Uterus (tissue), 2 donors: Measurements from ENCODE around the gene CFAP107.

Experiments used
- CTCF ChIP-seq, 4 experiments: fragments of 200-600 bp in 2 of 4; fragments of 450-650 bp in 2 of 4; sonication (generic) in 2 of 4; IDR thresholded peaks; one replicate each; pipeline ENCODE4 v1.5.1; 2016 to 2019; ENCODE audit warnings: antibody characterized with exemption in 4 of 4, mild to moderate bottlenecking in 2 of 4, moderate library complexity in 1 of 4
- POLR2A ChIP-seq, 2 donors: fragments of 450-650 bp; IDR thresholded peaks; one replicate each; pipeline ENCODE4 v1.6.1; 2016; ENCODE audit warnings: antibody characterized with exemption in 2 of 2, mild to moderate bottlenecking in 1 of 2, moderate library complexity in 1 of 2

- TF ChIP-seq CTCF (IDR thresholded peaks at IDR 0.05): no peak
- no peak for TF ChIP-seq POLR2A (IDR thresholded peaks at IDR 0.05)
Observed at GRCh38 chr1:12754738-12755137, 8.7 kb downstream of the CFAP107 start.
